Activated CD4-positive, alpha-beta memory T cell treated with anti-CD3 and anti-CD28 coated beads, Interleukin-2, amount 10 ng/mL, durations not matched to agents 7 days and 5 days (primary cell): Measurements from ENCODE around the gene PRKCB. TPM values are rescaled to one million over a fixed set of nuclear protein-coding genes. Genes with fewer than 3 reads are reported as not detected.
A peak's percentile ranks its signal among the peaks of the same experiment; 100 is the strongest.
"Not testable (repeated sequence)": the region's sequence is repeated elsewhere in the genome, so short reads cannot be mapped to it uniquely, and the experiment has no call there.

Experiments used
- CTCF ChIA-PET: fragments of 350-600 bp; sonication (Branson Sonifier 250); formaldehyde crosslinking; loops from one replicate; lab custom pipeline; 2021; ENCODE audit warnings: antibody characterized with exemption, inconsistent platforms; lab: Charles Lee
- POLR2A ChIA-PET: fragments of 350-600 bp; sonication (Branson Sonifier 250); formaldehyde crosslinking; loops from one replicate; lab custom pipeline; 2021; ENCODE audit warnings: antibody characterized with exemption; lab: Charles Lee
- DNase-seq: peaks from one replicate; pipeline ENCODE4 v3.0.0-alpha.2; 2020
- H3K27ac Mint-ChIP-seq: one replicate; pipeline ENCODE4 v1.8.0; 2021; ENCODE audit warnings: mild to moderate bottlenecking, mixed read lengths
- H3K27me3 Mint-ChIP-seq: one replicate; pipeline ENCODE4 v1.8.0; 2021; ENCODE audit warnings: mixed read lengths
- H3K36me3 Mint-ChIP-seq: one replicate; pipeline ENCODE4 v1.8.0; 2021; ENCODE audit warnings: low read depth, mixed read lengths
- H3K4me1 Mint-ChIP-seq: one replicate; pipeline ENCODE4 v1.8.0; 2021; ENCODE audit warnings: mixed read lengths
- H3K4me3 Mint-ChIP-seq: one replicate; pipeline ENCODE4 v1.8.0; 2021; ENCODE audit warnings: mild to moderate bottlenecking, mixed read lengths
- H3K9me3 Mint-ChIP-seq: one replicate; pipeline ENCODE4 v1.8.0; 2021; ENCODE audit warnings: mixed read lengths
- total RNA-seq, 2 experiments: library from RNA; stranded (reverse); gene quantifications; one replicate each; pipeline ENCODE4 v1.2.3, GENCODE V29; 2021

The PRKCB gene
- total RNA-seq, 2 experiments from 2014 or later = 77.3 to 81.4 TPM

- Mint-ChIP-seq H3K4me1 (peaks cover 31% of the 10 kb centered on the region), H3K9me3 (peaks cover 14% of the 10 kb centered on the region), H3K27ac (peak overlapping the region; percentile 23), H3K27me3 (no peaks in the 10 kb centered on the region), H3K4me3 (no peak overlapping the region), H3K36me3 (peaks cover 32% of the 10 kb centered on the region)
- ChIA-PET CTCF (no interaction called here), POLR2A (no interaction called here)
- DNase-seq = no peak
Measured at GRCh38 chr16:23917621-23918020, 81.8 kb downstream of the PRKCB start.

- DNase-seq = no peak
- H3K4me3 Mint-ChIP-seq = no peak overlapping the region
- POLR2A ChIA-PET = no interaction called here
- peaks cover 14% of the 10 kb centered on the region for H3K9me3 Mint-ChIP-seq
- CTCF ChIA-PET = no interaction called here
- no peaks in the 10 kb centered on the region for H3K27me3 Mint-ChIP-seq
- H3K4me1 Mint-ChIP-seq = peaks cover 41% of the 10 kb centered on the region
- peaks cover 44% of the 10 kb centered on the region for H3K36me3 Mint-ChIP-seq
- no peak overlapping the region for H3K27ac Mint-ChIP-seq
Measured at GRCh38 chr16:23920446-23920845, 84.7 kb downstream of the PRKCB start.

GRCh38 chr16:23920899-23921298, 85.1 kb downstream of the PRKCB start:
- Mint-ChIP-seq H3K4me3 (no peak overlapping the region), H3K27ac (no peak overlapping the region), H3K9me3 (peaks cover 14% of the 10 kb centered on the region), H3K36me3 (peaks cover 46% of the 10 kb centered on the region), H3K4me1 (peaks cover 41% of the 10 kb centered on the region), H3K27me3 (no peaks in the 10 kb centered on the region)
- ChIA-PET CTCF (no interaction called here), POLR2A (no interaction called here)
- DNase-seq = no peak

GRCh38 chr16:23922406-23922805, 86.6 kb downstream of the PRKCB start:
- no peak for DNase-seq
- ChIA-PET CTCF (no interaction called here), POLR2A (no interaction called here)
- Mint-ChIP-seq H3K27me3 (no peaks in the 10 kb centered on the region), H3K4me3 (no peak overlapping the region), H3K36me3 (peaks cover 42% of the 10 kb centered on the region), H3K4me1 (peaks cover 32% of the 10 kb centered on the region), H3K27ac (no peak overlapping the region), H3K9me3 (peaks cover 14% of the 10 kb centered on the region)

GRCh38 chr16:23924128-23924527, 88.3 kb downstream of the PRKCB start:
- Mint-ChIP-seq H3K4me3 (no peak overlapping the region), H3K27ac (no peak overlapping the region), H3K27me3 (no peaks in the 10 kb centered on the region), H3K36me3 (peaks cover 39% of the 10 kb centered on the region), H3K9me3 (peaks cover 8% of the 10 kb centered on the region), H3K4me1 (peaks cover 25% of the 10 kb centered on the region)
- POLR2A ChIA-PET = no interaction called here
- CTCF ChIA-PET = no interaction called here
- DNase-seq = no peak

GRCh38 chr16:23927796-23928195, 92.0 kb downstream of the PRKCB start:
- Mint-ChIP-seq H3K36me3 (peaks cover 17% of the 10 kb centered on the region), H3K4me1 (peaks cover 9% of the 10 kb centered on the region), H3K27me3 (no peaks in the 10 kb centered on the region), H3K27ac (no peak overlapping the region), H3K4me3 (no peak overlapping the region), H3K9me3 (no peaks in the 10 kb centered on the region)
- CTCF ChIA-PET = no interaction called here
- DNase-seq = no peak
- POLR2A ChIA-PET = no interaction called here

DNA sequence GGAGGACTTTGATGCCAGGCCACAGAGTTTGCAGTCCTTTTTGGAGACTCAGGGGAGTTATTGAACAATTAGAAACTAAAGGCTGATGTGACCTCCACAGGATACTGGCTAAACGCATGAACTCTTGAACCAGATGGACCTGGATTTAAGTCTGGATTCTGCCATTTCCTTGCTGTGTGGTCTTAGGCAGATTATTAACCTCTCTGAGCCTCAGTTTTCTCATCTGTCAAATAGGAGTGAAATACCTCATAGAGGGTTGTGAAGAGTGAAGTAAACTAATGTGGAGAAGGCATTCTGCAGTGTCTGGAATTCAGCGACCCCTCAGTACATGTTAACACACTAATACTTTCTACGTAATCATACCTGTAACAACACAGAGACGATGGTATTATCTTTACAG, 93.5 kb downstream of the PRKCB start:
- H3K36me3 Mint-ChIP-seq = peaks cover 15% of the 10 kb centered on the region
- H3K27me3 Mint-ChIP-seq = no peaks in the 10 kb centered on the region
- DNase-seq = no peak
- peaks cover 7% of the 10 kb centered on the region for H3K9me3 Mint-ChIP-seq
- POLR2A ChIA-PET = no interaction called here
- H3K27ac Mint-ChIP-seq = no peak overlapping the region
- peaks cover 5% of the 10 kb centered on the region for H3K4me1 Mint-ChIP-seq
- CTCF ChIA-PET = no interaction called here
- H3K4me3 Mint-ChIP-seq = no peak overlapping the region

DNA sequence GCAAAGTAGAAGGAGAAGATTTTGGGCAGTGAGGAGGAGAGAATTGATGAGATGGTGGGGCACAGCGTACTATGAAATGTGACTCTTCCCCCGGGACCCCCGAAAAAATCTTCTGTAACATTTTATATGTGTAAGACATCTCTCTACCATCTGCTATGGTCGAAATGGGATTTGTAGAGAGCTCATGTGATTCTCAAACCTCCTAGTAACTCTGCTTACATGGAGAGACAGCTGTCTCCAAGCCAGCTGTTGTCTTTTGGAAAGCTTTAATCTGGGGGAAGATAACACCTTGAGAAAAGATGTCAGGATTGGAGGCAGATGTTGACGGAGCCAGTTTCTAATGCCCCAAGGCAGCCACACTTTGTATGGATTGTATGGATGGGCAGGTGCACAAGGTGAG, 94.1 kb downstream of the PRKCB start:
- no peaks in the 10 kb centered on the region for H3K27me3 Mint-ChIP-seq
- no peak overlapping the region for H3K4me3 Mint-ChIP-seq
- H3K9me3 Mint-ChIP-seq = peaks cover 7% of the 10 kb centered on the region
- peaks cover 8% of the 10 kb centered on the region for H3K4me1 Mint-ChIP-seq
- no peak overlapping the region for H3K27ac Mint-ChIP-seq
- H3K36me3 Mint-ChIP-seq = peaks cover 13% of the 10 kb centered on the region
- CTCF ChIA-PET = interaction anchor here (0.6 kb wide), 1 partner anchor 125 kb away, joined by 4 read pairs; no protein-coding TSS in a partner anchor
- DNase-seq = no peak
- POLR2A ChIA-PET = no interaction called here

DNA sequence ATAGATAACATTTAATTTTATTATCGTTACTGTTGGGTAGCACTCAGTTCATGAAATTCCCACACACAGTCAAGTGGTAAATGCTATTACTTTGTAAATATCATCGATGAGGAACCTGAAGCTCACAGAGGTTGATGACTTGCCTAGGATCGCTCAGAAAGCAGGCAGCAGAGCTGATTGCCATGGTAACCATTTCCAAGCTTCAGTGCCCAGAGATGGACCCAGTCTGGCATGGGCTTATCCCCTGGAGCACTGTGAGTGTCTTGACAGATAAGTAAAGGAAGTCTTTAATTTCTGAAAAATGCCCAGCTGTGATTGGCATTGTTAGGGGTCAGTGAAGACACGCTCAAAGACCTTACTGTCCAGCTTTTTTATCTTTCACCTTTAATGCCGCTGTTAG, 95.0 kb downstream of the PRKCB start:
- POLR2A ChIA-PET = no interaction called here
- CTCF ChIA-PET = no interaction called here
- Mint-ChIP-seq H3K27me3 (no peaks in the 10 kb centered on the region), H3K27ac (no peak overlapping the region), H3K36me3 (peaks cover 10% of the 10 kb centered on the region), H3K4me3 (no peak overlapping the region), H3K9me3 (peaks cover 7% of the 10 kb centered on the region), H3K4me1 (peaks cover 8% of the 10 kb centered on the region)
- DNase-seq = no peak

DNA sequence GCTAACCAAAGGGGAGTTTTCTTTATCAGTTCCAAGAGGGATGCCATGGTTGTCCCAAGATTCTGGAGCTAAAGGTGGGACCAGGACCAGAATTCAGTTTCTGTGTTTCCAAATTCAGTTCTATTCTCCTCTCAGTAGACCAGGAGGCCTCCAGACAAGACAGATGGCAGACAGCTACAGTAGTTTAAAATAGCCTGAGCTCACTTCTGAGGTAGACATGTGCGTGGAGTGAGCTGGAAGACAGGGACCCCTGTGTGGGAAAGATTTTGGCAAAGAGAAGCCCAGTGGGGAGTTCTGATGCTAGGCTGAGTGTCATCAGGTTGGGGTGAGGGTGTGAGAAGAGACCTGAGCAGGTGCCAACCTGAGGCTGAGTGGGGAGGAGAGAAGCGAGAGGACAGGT, 95.4 kb downstream of the PRKCB start:
- Mint-ChIP-seq H3K27ac (no peak overlapping the region), H3K27me3 (no peaks in the 10 kb centered on the region), H3K9me3 (peaks cover 7% of the 10 kb centered on the region), H3K36me3 (peaks cover 9% of the 10 kb centered on the region), H3K4me3 (no peak overlapping the region), H3K4me1 (peaks cover 10% of the 10 kb centered on the region)
- POLR2A ChIA-PET = no interaction called here
- CTCF ChIA-PET = no interaction called here
- no peak for DNase-seq

DNA sequence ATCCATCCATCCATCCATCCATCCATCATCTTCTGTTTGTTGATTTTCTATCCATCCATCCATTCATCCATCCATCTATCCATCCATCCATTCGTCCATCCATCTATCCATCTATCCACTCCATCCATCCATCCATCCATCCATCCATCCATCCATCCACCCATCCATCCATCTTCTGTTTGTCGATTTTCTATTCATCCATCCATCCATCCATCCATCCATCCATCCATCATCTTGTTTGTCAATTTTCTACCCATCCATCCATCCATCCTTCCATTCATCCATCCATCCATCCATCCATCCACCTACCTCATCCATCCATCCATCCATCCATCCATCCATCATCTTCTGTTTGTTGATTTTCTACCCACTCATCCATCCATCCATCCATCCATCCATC, 97.9 kb downstream of the PRKCB start:
- H3K4me3 Mint-ChIP-seq, H3K36me3 Mint-ChIP-seq, H3K27me3 Mint-ChIP-seq, CTCF ChIA-PET, DNase-seq, H3K27ac Mint-ChIP-seq, POLR2A ChIA-PET, H3K9me3 Mint-ChIP-seq: not testable (repeated sequence)
- peaks cover 10% of the 10 kb centered on the region for H3K4me1 Mint-ChIP-seq

DNA sequence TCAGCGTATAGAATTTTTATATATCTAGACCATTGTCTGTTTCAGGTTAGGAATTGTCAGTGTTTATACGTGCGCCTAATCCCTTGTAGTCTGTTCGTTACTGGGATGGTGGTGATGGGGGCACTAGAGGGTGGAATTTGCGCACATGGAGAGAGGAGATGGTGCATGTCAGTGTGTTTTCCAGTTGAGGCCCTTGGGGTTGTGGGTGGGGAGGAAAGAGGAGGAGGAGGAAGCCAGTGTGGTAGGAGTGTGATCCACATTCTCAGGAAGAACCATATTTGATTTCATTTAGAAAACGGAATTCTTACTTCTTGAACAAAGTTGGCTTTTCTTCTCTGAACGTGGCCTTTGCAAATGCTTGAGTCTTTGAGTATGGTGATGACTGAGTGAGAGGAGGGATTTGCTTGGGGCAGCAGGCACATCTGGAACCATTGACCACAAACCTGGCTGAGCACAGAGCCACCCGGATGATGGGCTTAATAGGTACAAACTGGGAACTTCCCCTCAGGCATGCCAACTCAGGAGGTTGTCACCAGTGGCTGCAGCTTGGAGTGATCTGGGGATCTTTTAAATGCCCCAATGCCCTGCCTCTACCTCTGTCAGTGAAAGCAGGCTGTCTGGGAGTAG, 98.9 kb downstream of the PRKCB start:
- peaks cover 10% of the 10 kb centered on the region for H3K4me1 Mint-ChIP-seq
- CTCF ChIA-PET = no interaction called here

GRCh38 chr16:23940111-23940510, 104.3 kb downstream of the PRKCB start:
- Mint-ChIP-seq H3K4me3 (no peak overlapping the region), H3K36me3 (peaks cover 3% of the 10 kb centered on the region), H3K27ac (no peak overlapping the region), H3K9me3 (no peaks in the 10 kb centered on the region), H3K27me3 (no peaks in the 10 kb centered on the region), H3K4me1 (peaks cover 10% of the 10 kb centered on the region)
- CTCF ChIA-PET = no interaction called here
- POLR2A ChIA-PET = no interaction called here
- DNase-seq = no peak

More for the DNA sequence above, 98.9 kb downstream of the PRKCB start:
- Mint-ChIP-seq H3K9me3 (peaks cover 7% of the 10 kb centered on the region), H3K27ac (no peak overlapping the region), H3K36me3 (peaks cover 7% of the 10 kb centered on the region), H3K4me3 (no peak overlapping the region), H3K27me3 (no peaks in the 10 kb centered on the region)
- DNase-seq = no peak
- POLR2A ChIA-PET = no interaction called here

GRCh38 chr16:23941025-23941424, 105.2 kb downstream of the PRKCB start:
- Mint-ChIP-seq H3K27me3 (no peaks in the 10 kb centered on the region), H3K4me3 (no peak overlapping the region), H3K9me3 (no peaks in the 10 kb centered on the region), H3K4me1 (peaks cover 16% of the 10 kb centered on the region), H3K36me3 (no peaks in the 10 kb centered on the region), H3K27ac (no peak overlapping the region)
- POLR2A ChIA-PET = no interaction called here
- CTCF ChIA-PET = no interaction called here
- no peak for DNase-seq
